ENCODE results near the gene LRRC3. TPM values are rescaled to one million over a fixed set of nuclear protein-coding genes. Genes with fewer than 3 reads are reported as not detected.

LRRC3 gene
- total and polyA plus RNA-seq, 4 donors: 1.4 to 3.6 (median 2.4) TPM

- no peak overlapping the region for H3K9ac ChIP-seq (ENCODE audit: insufficient read depth in 1 of 2, low read length in 2 of 2)
- no peak for ATAC-seq (ENCODE audit: insufficient read depth, low FRiP score)
- H3K4me3 ChIP-seq: no peak overlapping the region
- H3K4me1 ChIP-seq (ENCODE audit: control insufficient read depth in 5 of 5, insufficient read depth in 5 of 5, low read length in 5 of 5): no peaks in the 10 kb centered on the region
- 91 to 94% methylated on average over 21 to 25 of the region's 25 CpGs for WGBS, 2 donors
- H3K27me3 ChIP-seq (ENCODE audit: control insufficient read depth in 3 of 3, insufficient read depth in 3 of 3, low read length in 2 of 3): no peaks in the 10 kb centered on the region
- H3K9me3 ChIP-seq (ENCODE audit: control insufficient read depth in 4 of 4, insufficient read depth in 3 of 4, low read length in 3 of 4): peaks cover 0 to 6% (median 0%) of the 10 kb centered on the region in 4 donors
- H3K36me3 ChIP-seq (ENCODE audit: control insufficient read depth in 4 of 4, insufficient read depth in 4 of 4, low read length in 4 of 4): no peaks in the 10 kb centered on the region
- TF ChIP-seq CTCF (IDR thresholded peaks at IDR 0.05; ENCODE audit: control extremely low read depth, extremely low read depth): no peak
- no peak overlapping the region for H3K27ac ChIP-seq (ENCODE audit: low read depth in 1 of 2, low read length in 1 of 2)
- no peak for DNase-seq
Measured at GRCh38 chr21:44418108-44418875, 37.0 kb upstream of the LRRC3 start.

DNA sequence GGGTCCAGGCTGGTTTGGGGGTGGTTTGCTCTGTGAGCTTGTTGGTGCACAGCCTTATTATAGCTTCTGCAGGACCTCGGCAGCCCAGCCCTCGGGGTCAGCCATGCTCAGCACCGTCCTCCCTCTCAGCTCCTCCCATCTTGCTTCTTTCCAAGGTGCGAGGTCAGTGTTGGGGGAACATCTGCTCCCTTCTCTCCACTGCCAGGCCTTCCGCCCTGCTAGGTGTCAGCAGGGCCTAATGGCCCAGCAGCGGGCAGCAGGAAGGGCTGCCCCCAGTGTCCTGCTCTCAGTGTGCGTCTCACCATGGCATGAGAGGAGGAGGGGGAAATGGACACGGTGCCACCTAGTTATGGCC, 36.5 kb upstream of the LRRC3 start:
- no peaks in the 10 kb centered on the region for H3K36me3 ChIP-seq (ENCODE audit: control insufficient read depth in 4 of 4, insufficient read depth in 4 of 4, low read length in 4 of 4)
- H3K4me1 ChIP-seq (ENCODE audit: control insufficient read depth in 5 of 5, insufficient read depth in 5 of 5, low read length in 5 of 5): no peaks in the 10 kb centered on the region
- H3K9me3 ChIP-seq (ENCODE audit: control insufficient read depth in 4 of 4, insufficient read depth in 3 of 4, low read length in 3 of 4): peaks cover 0 to 6% (median 0%) of the 10 kb centered on the region in 4 donors
- 95 to 96% methylated on average over 8 of the region's 8 CpGs for WGBS, 2 donors
- TF ChIP-seq CTCF (IDR thresholded peaks at IDR 0.05; ENCODE audit: control extremely low read depth, extremely low read depth): no peak
- no peak for ATAC-seq (ENCODE audit: insufficient read depth, low FRiP score)
- no peak overlapping the region for H3K4me3 ChIP-seq
- no peak for DNase-seq
- no peak overlapping the region for H3K27ac ChIP-seq (ENCODE audit: low read depth in 1 of 2, low read length in 1 of 2)
- H3K27me3 ChIP-seq (ENCODE audit: control insufficient read depth in 3 of 3, insufficient read depth in 3 of 3, low read length in 2 of 3): no peaks in the 10 kb centered on the region
- H3K9ac ChIP-seq (ENCODE audit: insufficient read depth in 1 of 2, low read length in 2 of 2): no peak overlapping the region

GRCh38 chr21:44419679-44420078, 35.6 kb upstream of the LRRC3 start:
- H3K9me3 ChIP-seq (ENCODE audit: control insufficient read depth in 4 of 4, insufficient read depth in 3 of 4, low read length in 3 of 4): peaks cover 0 to 6% (median 0%) of the 10 kb centered on the region in 4 donors
- TF ChIP-seq CTCF (IDR thresholded peaks at IDR 0.05; ENCODE audit: control extremely low read depth, extremely low read depth): no peak
- H3K36me3 ChIP-seq (ENCODE audit: control insufficient read depth in 4 of 4, insufficient read depth in 4 of 4, low read length in 4 of 4): no peaks in the 10 kb centered on the region
- ATAC-seq (ENCODE audit: insufficient read depth, low FRiP score) (no peak), DNase-seq (no peak)
- H3K4me1 ChIP-seq (ENCODE audit: control insufficient read depth in 5 of 5, insufficient read depth in 5 of 5, low read length in 5 of 5): no peaks in the 10 kb centered on the region
- no peak overlapping the region for H3K27ac ChIP-seq (ENCODE audit: low read depth in 1 of 2, low read length in 1 of 2)
- no peak overlapping the region for H3K9ac ChIP-seq (ENCODE audit: insufficient read depth in 1 of 2, low read length in 2 of 2)
- WGBS, 2 donors: 98% methylated on average over 3 of the region's 3 CpGs
- no peak overlapping the region for H3K4me3 ChIP-seq
- no peaks in the 10 kb centered on the region for H3K27me3 ChIP-seq (ENCODE audit: control insufficient read depth in 3 of 3, insufficient read depth in 3 of 3, low read length in 2 of 3)

Measured in lung (tissue), 12 donors.